Neural progenitor cell (in vitro differentiated cells): ENCODE data around the gene COL4A4. TPM values are rescaled to one million over a fixed set of nuclear protein-coding genes. Genes with fewer than 3 reads are reported as not detected.

ENCODE experiments used
- DNase-seq: peaks from one replicate; pipeline ENCODE4 v3.0.0-alpha.2; 2016; ENCODE audit warnings: low spot score
- H2AFZ ChIP-seq: fragments of 200-600 bp; sonication (generic); replicated peaks from 2 replicates; pipeline ENCODE4 v1.6.1; 2016; ENCODE audit warnings: antibody characterized with exemption
- H3F3A ChIP-seq: fragments of 200-600 bp; sonication (generic); 2 replicates; pipeline ENCODE4 v1.6.1; 2016; ENCODE audit warnings: antibody characterized with exemption, low read depth
- H3K27ac ChIP-seq: fragments of 200-600 bp; sonication (generic); 2 replicates; pipeline ENCODE4 v1.5.1; 2016; ENCODE audit warnings: mild to moderate bottlenecking
- H3K27me3 ChIP-seq: fragments of 200-600 bp; sonication (generic); 2 replicates; pipeline ENCODE4 v1.6.1; 2016; ENCODE audit warnings: mild to moderate bottlenecking, moderate library complexity
- H3K36me3 ChIP-seq: fragments of 200-600 bp; sonication (generic); 2 replicates; pipeline ENCODE4 v1.5.1; 2016
- H3K4me1 ChIP-seq: fragments of 200-600 bp; sonication (generic); 2 replicates; pipeline ENCODE4 v1.6.1; 2016; ENCODE audit warnings: mixed run types
- H3K4me2 ChIP-seq: fragments of 200-600 bp; sonication (generic); 2 replicates; pipeline ENCODE4 v1.6.1; 2016
- H3K4me3 ChIP-seq: fragments of 200-600 bp; sonication (generic); 2 replicates; pipeline ENCODE4 v1.5.1; 2016
- H3K79me2 ChIP-seq: fragments of 200-600 bp; sonication (generic); 2 replicates; pipeline ENCODE4 v1.6.1; 2016; ENCODE audit warnings: low read depth
- H3K9ac ChIP-seq: fragments of 200-600 bp; sonication (generic); 2 replicates; pipeline ENCODE4 v1.6.1; 2016
- H3K9me3 ChIP-seq: fragments of 200-600 bp; sonication (generic); 2 replicates; pipeline ENCODE4 v1.5.1; 2016; ENCODE audit warnings: low read depth
- H4K20me1 ChIP-seq: fragments of 200-600 bp; sonication (generic); 2 replicates; pipeline ENCODE4 v1.6.1; 2016; ENCODE audit warnings: low read depth
- H3K27ac Mint-ChIP-seq: 3 replicates; pipeline ENCODE4 v1.8.0; 2021; ENCODE audit warnings: mixed read lengths
- H3K27me3 Mint-ChIP-seq: 2 replicates; pipeline ENCODE4 v1.8.0; 2022; ENCODE audit warnings: low read depth, mild to moderate bottlenecking, inconsistent platforms, moderate library complexity, mixed read lengths; ENCODE audit not compliant: insufficient read depth
- H3K36me3 Mint-ChIP-seq: 3 replicates; pipeline ENCODE4 v1.8.0; 2021; ENCODE audit warnings: mixed read lengths
- H3K4me1 Mint-ChIP-seq: 3 replicates; pipeline ENCODE4 v1.8.0; 2021; ENCODE audit warnings: mixed read lengths
- H3K4me3 Mint-ChIP-seq: 3 replicates; pipeline ENCODE4 v1.8.0; 2021; ENCODE audit warnings: mild to moderate bottlenecking, moderate library complexity, mixed read lengths
- H3K9me3 Mint-ChIP-seq: 3 replicates; pipeline ENCODE4 v1.8.0; 2020; ENCODE audit warnings: mixed read lengths
- CTCF ChIP-seq: fragments of 200-600 bp; sonication (generic); IDR thresholded peaks from 2 replicates; pipeline ENCODE4 v1.5.1; 2017; ENCODE audit warnings: antibody characterized with exemption, mild to moderate bottlenecking
- EZH2 ChIP-seq: fragments of 200-600 bp; sonication (generic); IDR thresholded peaks from 2 replicates; pipeline ENCODE4 v1.6.1; 2017; ENCODE audit warnings: antibody characterized with exemption, mild to moderate bottlenecking, moderate library complexity
- EZH2phosphoT487 ChIP-seq: fragments of 200-600 bp; sonication (generic); IDR thresholded peaks from 2 replicates; pipeline ENCODE4 v1.6.1; 2017; ENCODE audit warnings: antibody characterized with exemption
- total RNA-seq: library from RNA; depleted of rRNA; stranded (reverse); fragments of >200 nt; gene quantifications from 2 replicates; pipeline ENCODE4 v1.2.3, GENCODE V29; 2015; ENCODE audit warnings: low replicate concordance

The COL4A4 gene
- total RNA-seq, 1 donor from 2014 or later: 0.60 TPM

GRCh38 chr2:226999661-227000060 is 164.3 kb downstream of the COL4A4 start:
- H3K9me3 ChIP-seq: no peaks in the 10 kb centered on the region
- H3K4me1 ChIP-seq: no peaks in the 10 kb centered on the region
- H3K9ac ChIP-seq: no peak overlapping the region
- no peak for TF ChIP-seq EZH2phosphoT487
- TF ChIP-seq CTCF: no peak
- TF ChIP-seq EZH2: no peak
- Mint-ChIP-seq H3K4me3 (no peak overlapping the region), H3K27ac (no peak overlapping the region), H3K9me3 (no peaks in the 10 kb centered on the region), H3K4me1 (no peaks in the 10 kb centered on the region), H3K36me3 (peaks cover 9% of the 10 kb centered on the region), H3K27me3 (no peaks in the 10 kb centered on the region)
- no peaks in the 10 kb centered on the region for H3K27me3 ChIP-seq
- H3K36me3 ChIP-seq: no peaks in the 10 kb centered on the region
- DNase-seq: no peak
- no peaks in the 10 kb centered on the region for H4K20me1 ChIP-seq
- H3K4me2 ChIP-seq: no peak overlapping the region
- no peak overlapping the region for H2AFZ ChIP-seq
- H3F3A ChIP-seq: no peaks in the 10 kb centered on the region
- H3K79me2 ChIP-seq: no peaks in the 10 kb centered on the region
- no peak overlapping the region for H3K27ac ChIP-seq
- no peak overlapping the region for H3K4me3 ChIP-seq

- Mint-ChIP-seq H3K4me3 (no peak overlapping the region), H3K36me3 (peaks cover 7% of the 10 kb centered on the region), H3K27me3 (no peaks in the 10 kb centered on the region), H3K9me3 (no peaks in the 10 kb centered on the region), H3K27ac (no peak overlapping the region), H3K4me1 (no peaks in the 10 kb centered on the region)
- no peak overlapping the region for H3K27ac ChIP-seq
- H4K20me1 ChIP-seq: no peaks in the 10 kb centered on the region
- no peaks in the 10 kb centered on the region for H3K9me3 ChIP-seq
- no peak overlapping the region for H3K9ac ChIP-seq
- no peaks in the 10 kb centered on the region for H3K4me1 ChIP-seq
- no peaks in the 10 kb centered on the region for H3F3A ChIP-seq
- H3K27me3 ChIP-seq: no peaks in the 10 kb centered on the region
- H3K4me2 ChIP-seq: no peak overlapping the region
- TF ChIP-seq EZH2 (no peak), CTCF (no peak), EZH2phosphoT487 (no peak)
- no peak overlapping the region for H3K4me3 ChIP-seq
- H3K36me3 ChIP-seq: no peaks in the 10 kb centered on the region
- H3K79me2 ChIP-seq: no peaks in the 10 kb centered on the region
- H2AFZ ChIP-seq: no peak overlapping the region
- DNase-seq: no peak
Observed at GRCh38 chr2:226995625-226996041, 168.4 kb downstream of the COL4A4 start.

- H3K4me1 Mint-ChIP-seq: no peaks in the 10 kb centered on the region
- Histone ChIP-seq H3K4me3 (no peak overlapping the region), H3K9me3 (no peaks in the 10 kb centered on the region), H3K36me3 (no peaks in the 10 kb centered on the region), H3K4me1 (no peaks in the 10 kb centered on the region), H3K27ac (no peak overlapping the region), H3K9ac (no peak overlapping the region), H3K79me2 (no peaks in the 10 kb centered on the region), H4K20me1 (no peaks in the 10 kb centered on the region), H2AFZ (no peak overlapping the region), H3K4me2 (no peak overlapping the region), H3K27me3 (no peaks in the 10 kb centered on the region), H3F3A (no peaks in the 10 kb centered on the region)
- H3K4me3 Mint-ChIP-seq: no peak overlapping the region
- no peak for TF ChIP-seq EZH2phosphoT487
- TF ChIP-seq CTCF: peak; percentile 43
- no peak for TF ChIP-seq EZH2
- peak; percentile 11 for DNase-seq
- no peak overlapping the region for H3K27ac Mint-ChIP-seq
- H3K27me3 Mint-ChIP-seq: no peaks in the 10 kb centered on the region
- no peaks in the 10 kb centered on the region for H3K9me3 Mint-ChIP-seq
- H3K36me3 Mint-ChIP-seq: peaks cover 2% of the 10 kb centered on the region
Observed at GRCh38 chr2:226994775-226995174, 169.2 kb downstream of the COL4A4 start.
